Neural crest cell (in vitro differentiated cells): ENCODE measurements around the gene XRN2. TPM values are rescaled to one million over a fixed set of nuclear protein-coding genes. Genes with fewer than 3 reads are reported as not detected.

Source experiments
- DNase-seq: peaks from one replicate; pipeline ENCODE4 v3.0.0; 2021; ENCODE audit warnings: low read depth, mixed read lengths, low spot score
- H3K27ac Mint-ChIP-seq: one replicate; pipeline ENCODE4 v1.8.0; 2021; ENCODE audit warnings: mild to moderate bottlenecking, mixed read lengths; ENCODE audit not compliant: unreplicated experiment
- H3K27me3 Mint-ChIP-seq: 2 replicates; pipeline ENCODE4 v1.8.0; 2021; ENCODE audit warnings: low read depth, mild to moderate bottlenecking, mixed read lengths
- H3K36me3 Mint-ChIP-seq: 2 replicates; pipeline ENCODE4 v1.8.0; 2021; ENCODE audit warnings: low read depth, mild to moderate bottlenecking, mixed read lengths
- H3K4me1 Mint-ChIP-seq: 2 replicates; pipeline ENCODE4 v1.8.0; 2021; ENCODE audit warnings: mixed read lengths
- H3K4me3 Mint-ChIP-seq: one replicate; pipeline ENCODE4 v1.8.0; 2021; ENCODE audit warnings: mild to moderate bottlenecking, mixed read lengths
- H3K9me3 Mint-ChIP-seq: 2 replicates; pipeline ENCODE4 v1.8.0; 2021; ENCODE audit warnings: mixed read lengths
- total RNA-seq: library from RNA; stranded (reverse); gene quantifications from 2 replicates; pipeline ENCODE4 v1.2.1, GENCODE V29; 2021
- TF ChIP-seq, protein P1 (sequence below): fragments of 200-600 bp; sonication (generic); conservative IDR thresholded peaks from 2 replicates; pipeline ENCODE4 v1.5.0; 2021; ENCODE audit warnings: antibody characterized with exemption, mild to moderate bottlenecking

The XRN2 gene
- total RNA-seq, 1 donor from 2014 or later, result 101 TPM

DNA sequence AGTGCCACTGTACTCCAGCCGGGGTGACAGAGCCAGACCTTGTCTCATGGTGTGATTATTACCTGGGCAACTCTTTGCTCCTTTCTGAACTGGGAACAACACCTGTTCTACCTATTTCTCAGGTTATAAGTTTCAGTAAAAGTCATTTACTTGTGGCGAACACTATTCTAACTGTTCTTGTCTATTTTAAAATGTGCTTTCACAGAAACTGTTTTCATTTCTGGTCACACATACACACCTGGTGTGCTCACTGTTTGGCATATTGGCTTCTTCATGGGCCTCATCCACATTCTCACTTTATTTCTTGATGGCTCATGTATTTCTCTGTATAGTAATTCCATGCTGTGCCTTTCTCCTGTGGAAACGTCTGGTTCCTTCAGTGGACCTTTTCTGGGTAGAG is 30.5 kb upstream of the XRN2 start:
- no peak overlapping the region for H3K4me3 Mint-ChIP-seq
- peaks cover 2% of the 10 kb centered on the region for H3K36me3 Mint-ChIP-seq
- H3K9me3 Mint-ChIP-seq, result peaks cover 2% of the 10 kb centered on the region
- peaks cover 20% of the 10 kb centered on the region for H3K27me3 Mint-ChIP-seq
- DNase-seq, result no peak
- H3K4me1 Mint-ChIP-seq, result no peaks in the 10 kb centered on the region
- H3K27ac Mint-ChIP-seq, result no peak overlapping the region
- TF ChIP-seq, protein P1, sequence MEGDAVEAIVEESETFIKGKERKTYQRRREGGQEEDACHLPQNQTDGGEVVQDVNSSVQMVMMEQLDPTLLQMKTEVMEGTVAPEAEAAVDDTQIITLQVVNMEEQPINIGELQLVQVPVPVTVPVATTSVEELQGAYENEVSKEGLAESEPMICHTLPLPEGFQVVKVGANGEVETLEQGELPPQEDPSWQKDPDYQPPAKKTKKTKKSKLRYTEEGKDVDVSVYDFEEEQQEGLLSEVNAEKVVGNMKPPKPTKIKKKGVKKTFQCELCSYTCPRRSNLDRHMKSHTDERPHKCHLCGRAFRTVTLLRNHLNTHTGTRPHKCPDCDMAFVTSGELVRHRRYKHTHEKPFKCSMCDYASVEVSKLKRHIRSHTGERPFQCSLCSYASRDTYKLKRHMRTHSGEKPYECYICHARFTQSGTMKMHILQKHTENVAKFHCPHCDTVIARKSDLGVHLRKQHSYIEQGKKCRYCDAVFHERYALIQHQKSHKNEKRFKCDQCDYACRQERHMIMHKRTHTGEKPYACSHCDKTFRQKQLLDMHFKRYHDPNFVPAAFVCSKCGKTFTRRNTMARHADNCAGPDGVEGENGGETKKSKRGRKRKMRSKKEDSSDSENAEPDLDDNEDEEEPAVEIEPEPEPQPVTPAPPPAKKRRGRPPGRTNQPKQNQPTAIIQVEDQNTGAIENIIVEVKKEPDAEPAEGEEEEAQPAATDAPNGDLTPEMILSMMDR, result no peak

- no peaks in the 10 kb centered on the region for H3K4me1 Mint-ChIP-seq
- peaks cover 27% of the 10 kb centered on the region for H3K27me3 Mint-ChIP-seq
- H3K36me3 Mint-ChIP-seq, result no peaks in the 10 kb centered on the region
- TF ChIP-seq, protein P1, result no peak
- H3K9me3 Mint-ChIP-seq, result no peaks in the 10 kb centered on the region
- no peak for DNase-seq
- no peak overlapping the region for H3K4me3 Mint-ChIP-seq
- peak overlapping the region; percentile 75 for H3K27ac Mint-ChIP-seq
Observed at GRCh38 chr20:21273755-21274386, 29.3 kb upstream of the XRN2 start.

- Mint-ChIP-seq H3K4me3 (no peak overlapping the region), H3K27me3 (peaks cover 38% of the 10 kb centered on the region), H3K4me1 (no peaks in the 10 kb centered on the region), H3K27ac (no peak overlapping the region), H3K36me3 (no peaks in the 10 kb centered on the region), H3K9me3 (peaks cover 3% of the 10 kb centered on the region)
- DNase-seq, result no peak
- TF ChIP-seq, protein P1, result no peak
Observed at GRCh38 chr20:21278829-21279228, 24.3 kb upstream of the XRN2 start.

DNA sequence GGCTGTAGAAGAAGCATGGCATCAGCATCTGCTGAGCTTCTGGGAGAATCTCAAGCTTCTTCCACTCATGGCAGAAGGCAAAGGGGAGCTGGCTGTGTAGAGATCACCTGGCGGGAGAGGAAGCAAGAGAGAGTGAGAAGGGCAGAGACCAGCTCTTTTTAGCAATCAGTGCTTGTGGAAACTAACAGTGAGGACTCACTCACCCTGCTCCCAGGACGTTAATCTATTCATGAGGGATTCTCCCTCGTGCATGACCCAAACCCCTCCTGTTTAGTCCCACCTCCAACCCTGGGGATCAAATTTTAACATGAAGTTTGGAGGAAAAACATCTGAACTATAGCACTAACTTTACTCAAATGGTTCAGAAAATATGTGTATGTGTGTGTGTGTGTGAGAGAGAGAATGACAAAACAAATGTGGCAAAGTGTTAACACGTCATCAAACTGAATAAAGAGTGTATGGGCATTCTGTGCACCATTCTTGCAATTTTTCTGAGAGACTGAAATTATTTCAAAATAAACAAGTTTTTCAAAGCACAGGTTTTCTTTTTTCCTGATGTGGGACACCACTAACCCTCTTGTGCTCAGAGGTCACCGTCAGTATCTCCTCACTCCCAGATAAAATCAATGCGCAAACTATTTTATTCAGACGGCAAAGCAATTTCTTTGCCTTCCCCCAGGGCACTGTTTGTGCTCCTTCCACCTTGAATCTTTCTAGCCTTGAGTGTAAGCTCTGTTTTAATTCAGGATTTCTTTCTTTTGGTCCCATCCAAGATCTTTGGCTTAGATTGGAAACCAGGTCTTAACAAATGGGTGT is 23.2 kb upstream of the XRN2 start:
- Mint-ChIP-seq H3K27me3 (peaks cover 38% of the 10 kb centered on the region), H3K27ac (no peak overlapping the region), H3K9me3 (peaks cover 3% of the 10 kb centered on the region), H3K4me3 (no peak overlapping the region), H3K36me3 (no peaks in the 10 kb centered on the region), H3K4me1 (no peaks in the 10 kb centered on the region)
- TF ChIP-seq, protein P1, result no peak
- no peak for DNase-seq

DNA sequence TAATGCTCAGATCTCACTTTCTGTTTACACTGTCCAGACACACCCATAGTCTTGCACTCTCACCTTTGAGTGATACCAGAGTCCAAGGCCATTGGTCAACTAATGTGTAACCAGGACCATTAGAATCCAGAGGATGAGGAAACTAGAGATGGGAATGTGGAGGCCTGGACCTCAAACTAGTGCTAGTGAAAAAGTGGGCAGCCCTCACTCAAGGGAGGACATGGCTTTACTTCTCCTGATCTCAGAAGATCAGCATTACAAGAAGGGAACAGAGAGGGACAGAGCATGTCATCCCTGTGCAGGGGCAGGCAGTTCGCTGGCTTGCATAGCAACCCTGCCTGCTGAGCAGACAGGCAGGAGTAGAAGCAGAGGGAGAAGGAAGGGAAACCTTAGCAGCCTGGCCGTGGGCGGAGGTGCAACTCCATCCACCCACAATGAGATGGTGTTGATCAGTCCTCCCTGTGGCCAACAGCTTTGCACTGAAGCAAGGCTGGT is 22.6 kb upstream of the XRN2 start:
- Mint-ChIP-seq H3K9me3 (peaks cover 3% of the 10 kb centered on the region), H3K4me3 (no peak overlapping the region), H3K27ac (no peak overlapping the region), H3K36me3 (no peaks in the 10 kb centered on the region), H3K27me3 (peaks cover 38% of the 10 kb centered on the region), H3K4me1 (no peaks in the 10 kb centered on the region)
- TF ChIP-seq, protein P1, result no peak
- no peak for DNase-seq
